Measurements from ENCODE around the gene WDR43. TPM values are rescaled to one million over a fixed set of nuclear protein-coding genes. Genes with fewer than 3 reads are reported as not detected.

The WDR43 gene
- polyA plus RNA-seq, 1 donor from 2014 or later = 24.4 TPM

- H4K20me1 ChIP-seq (ENCODE audit: insufficient read depth) = no peaks in the 10 kb centered on the region
- no peaks in the 10 kb centered on the region for H3K9me2 ChIP-seq (ENCODE audit: insufficient read depth, low read length)
- no peaks in the 10 kb centered on the region for H3K9me3 ChIP-seq (ENCODE audit: low read length)
- H3K9ac ChIP-seq (ENCODE audit: low read length) = no peak overlapping the region
- H3K79me2 ChIP-seq (replicated peaks; ENCODE audit: insufficient read depth, low read length) = no peaks in the 10 kb centered on the region
- no peaks in the 10 kb centered on the region for H3K27me3 ChIP-seq (ENCODE audit: insufficient read depth, low read depth, low read length)
- TF ChIP-seq MXI1 (conservative IDR thresholded peaks at IDR 0.05; ENCODE audit: poor library complexity, severe bottlenecking) = no peak
- no peak for TF ChIP-seq SMC3 (conservative IDR thresholded peaks at IDR 0.05; ENCODE audit: poor library complexity)
- TF ChIP-seq REST (IDR thresholded peaks at IDR 0.05; ENCODE audit: borderline replicate concordance) = no peak
- TF ChIP-seq CTCF (IDR thresholded peaks at IDR 0.05; ENCODE audit: poor library complexity, severe bottlenecking) = no peak
- TF ChIP-seq EZH2 (IDR thresholded peaks at IDR 0.05; ENCODE audit: borderline replicate concordance, insufficient read depth, low read length, poor library complexity, severe bottlenecking) = no peak
- no peak for TF ChIP-seq RAD21 (conservative IDR thresholded peaks at IDR 0.05)
- no peak for TF ChIP-seq POLR2AphosphoS5 (IDR thresholded peaks at IDR 0.05)
- TF ChIP-seq EP300 (conservative IDR thresholded peaks at IDR 0.05; ENCODE audit: poor library complexity, severe bottlenecking) = no peak
- no peak for TF ChIP-seq TAF1 (IDR thresholded peaks at IDR 0.05; ENCODE audit: low read depth)
- H3F3A ChIP-seq (ENCODE audit: insufficient read depth, low read length, poor library complexity, severe bottlenecking) = no peaks in the 10 kb centered on the region
- H3K27ac ChIP-seq (ENCODE audit: low read length) = no peak overlapping the region
- H3K4me2 ChIP-seq (ENCODE audit: low read length) = no peak overlapping the region
- no peaks in the 10 kb centered on the region for H3K36me3 ChIP-seq (ENCODE audit: insufficient read depth, low read length)
- H2AFZ ChIP-seq (ENCODE audit: low read depth, low read length) = no peak overlapping the region
- H3K4me3 ChIP-seq (ENCODE audit: low read length) = no peak overlapping the region
Observed at GRCh38 chr2:28960401-28960800, 65.9 kb downstream of the WDR43 start.

- Histone ChIP-seq H4K20me1 (ENCODE audit: insufficient read depth) (no peaks in the 10 kb centered on the region), H3K79me2 (replicated peaks; ENCODE audit: insufficient read depth, low read length) (no peaks in the 10 kb centered on the region), H3K27ac (ENCODE audit: low read length) (no peak overlapping the region), H2AFZ (ENCODE audit: low read depth, low read length) (no peak overlapping the region), H3K4me2 (ENCODE audit: low read length) (no peak overlapping the region), H3K4me3 (ENCODE audit: low read length) (no peak overlapping the region), H3K9me3 (ENCODE audit: low read length) (no peaks in the 10 kb centered on the region), H3K9ac (ENCODE audit: low read length) (no peak overlapping the region), H3K36me3 (ENCODE audit: insufficient read depth, low read length) (no peaks in the 10 kb centered on the region), H3K9me2 (ENCODE audit: insufficient read depth, low read length) (no peaks in the 10 kb centered on the region), H3K27me3 (ENCODE audit: insufficient read depth, low read depth, low read length) (no peaks in the 10 kb centered on the region), H3F3A (ENCODE audit: insufficient read depth, low read length, poor library complexity, severe bottlenecking) (no peaks in the 10 kb centered on the region)
- TF ChIP-seq EZH2 (IDR thresholded peaks at IDR 0.05; ENCODE audit: borderline replicate concordance, insufficient read depth, low read length, poor library complexity, severe bottlenecking) (no peak), MXI1 (conservative IDR thresholded peaks at IDR 0.05; ENCODE audit: poor library complexity, severe bottlenecking) (no peak), CTCF (IDR thresholded peaks at IDR 0.05; ENCODE audit: poor library complexity, severe bottlenecking) (no peak), EP300 (conservative IDR thresholded peaks at IDR 0.05; ENCODE audit: poor library complexity, severe bottlenecking) (no peak), REST (IDR thresholded peaks at IDR 0.05; ENCODE audit: borderline replicate concordance) (no peak), POLR2AphosphoS5 (IDR thresholded peaks at IDR 0.05) (no peak)
Observed at GRCh38 chr2:28962505-28962904, 68.0 kb downstream of the WDR43 start.
